ENCODE results near the gene BMF.

Gene BMF

DNA sequence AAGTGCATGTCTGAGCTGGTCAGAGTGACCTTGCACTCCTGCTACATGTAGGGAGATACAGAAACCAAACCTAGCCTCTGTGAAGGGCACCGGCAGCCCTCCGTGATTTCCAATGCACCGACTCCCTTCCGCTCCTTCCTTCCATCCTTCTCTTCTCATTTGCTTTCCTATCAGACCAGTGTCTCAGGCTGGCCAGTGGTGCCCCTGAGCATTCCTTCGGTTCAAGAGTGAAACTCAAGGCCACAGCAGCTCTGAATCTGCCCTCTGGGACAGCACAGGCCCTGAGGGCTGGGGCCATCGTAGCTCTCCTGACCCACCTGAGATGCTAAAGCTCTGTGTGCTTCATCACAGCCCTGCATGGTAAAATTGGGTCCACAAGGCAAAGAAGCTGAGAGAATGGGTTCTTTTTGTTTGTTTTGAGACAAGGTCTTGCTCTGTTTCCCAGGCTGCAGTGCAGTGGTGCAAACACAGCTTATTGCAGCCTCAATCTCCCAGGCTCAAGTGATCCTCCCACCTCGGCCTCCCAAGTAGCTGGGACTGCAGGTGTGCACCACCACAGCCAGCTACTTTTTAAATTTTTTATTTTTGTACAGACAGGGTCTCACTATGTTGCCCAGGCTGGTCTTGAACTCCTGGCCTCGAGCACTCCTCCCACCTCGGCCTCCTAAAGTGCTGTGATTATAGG lies 2.3 kb upstream of the BMF start:
- DNase-seq (ENCODE audit: low read depth in 1 of 2, low spot score in 1 of 2) = no peak
- H3K4me3 ChIP-seq (replicated peaks; ENCODE audit: insufficient read depth, low read length) = no peak overlapping the region
- no peak overlapping the region for H3K27ac ChIP-seq (replicated peaks)
- H3K27me3 ChIP-seq (ENCODE audit: insufficient read depth, poor library complexity, severe bottlenecking) = no peaks in the 10 kb centered on the region
- TF ChIP-seq SPI1 (IDR thresholded peaks at IDR 0.05; ENCODE audit: borderline replicate concordance, low read depth) (no peak), POLR2AphosphoS5 (IDR thresholded peaks at IDR 0.05; ENCODE audit: low read depth) (no peak), GABPA (IDR thresholded peaks at IDR 0.05; ENCODE audit: low read depth) (no peak), CTCF (IDR thresholded peaks at IDR 0.05; ENCODE audit: insufficient read depth, low read length) (no peak)
- TF ChIP-seq, protein P1, sequence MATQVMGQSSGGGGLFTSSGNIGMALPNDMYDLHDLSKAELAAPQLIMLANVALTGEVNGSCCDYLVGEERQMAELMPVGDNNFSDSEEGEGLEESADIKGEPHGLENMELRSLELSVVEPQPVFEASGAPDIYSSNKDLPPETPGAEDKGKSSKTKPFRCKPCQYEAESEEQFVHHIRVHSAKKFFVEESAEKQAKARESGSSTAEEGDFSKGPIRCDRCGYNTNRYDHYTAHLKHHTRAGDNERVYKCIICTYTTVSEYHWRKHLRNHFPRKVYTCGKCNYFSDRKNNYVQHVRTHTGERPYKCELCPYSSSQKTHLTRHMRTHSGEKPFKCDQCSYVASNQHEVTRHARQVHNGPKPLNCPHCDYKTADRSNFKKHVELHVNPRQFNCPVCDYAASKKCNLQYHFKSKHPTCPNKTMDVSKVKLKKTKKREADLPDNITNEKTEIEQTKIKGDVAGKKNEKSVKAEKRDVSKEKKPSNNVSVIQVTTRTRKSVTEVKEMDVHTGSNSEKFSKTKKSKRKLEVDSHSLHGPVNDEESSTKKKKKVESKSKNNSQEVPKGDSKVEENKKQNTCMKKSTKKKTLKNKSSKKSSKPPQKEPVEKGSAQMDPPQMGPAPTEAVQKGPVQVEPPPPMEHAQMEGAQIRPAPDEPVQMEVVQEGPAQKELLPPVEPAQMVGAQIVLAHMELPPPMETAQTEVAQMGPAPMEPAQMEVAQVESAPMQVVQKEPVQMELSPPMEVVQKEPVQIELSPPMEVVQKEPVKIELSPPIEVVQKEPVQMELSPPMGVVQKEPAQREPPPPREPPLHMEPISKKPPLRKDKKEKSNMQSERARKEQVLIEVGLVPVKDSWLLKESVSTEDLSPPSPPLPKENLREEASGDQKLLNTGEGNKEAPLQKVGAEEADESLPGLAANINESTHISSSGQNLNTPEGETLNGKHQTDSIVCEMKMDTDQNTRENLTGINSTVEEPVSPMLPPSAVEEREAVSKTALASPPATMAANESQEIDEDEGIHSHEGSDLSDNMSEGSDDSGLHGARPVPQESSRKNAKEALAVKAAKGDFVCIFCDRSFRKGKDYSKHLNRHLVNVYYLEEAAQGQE (IDR thresholded peaks at IDR 0.05; ENCODE audit: insufficient replicate concordance, low read depth) = no peak

GRCh38 chr15:40108061-40108854 lies 421 bp downstream of the BMF start:
- peak overlapping the region; percentile 28; the same call in 1 of the 2 replicates for H3K27ac ChIP-seq (replicated peaks)

More at GRCh38 chr15:40108061-40108854, 421 bp downstream of the BMF start:
- Histone ChIP-seq H3K27me3 (ENCODE audit: insufficient read depth, poor library complexity, severe bottlenecking) (no peaks in the 10 kb centered on the region), H3K4me3 (replicated peaks; ENCODE audit: insufficient read depth, low read length) (peak overlapping the region; percentile 69)
- TF ChIP-seq SPI1 (IDR thresholded peaks at IDR 0.05; ENCODE audit: borderline replicate concordance, low read depth) = no peak
- TF ChIP-seq POLR2AphosphoS5 (IDR thresholded peaks at IDR 0.05; ENCODE audit: low read depth) = no peak
- no peak for TF ChIP-seq GABPA (IDR thresholded peaks at IDR 0.05; ENCODE audit: low read depth)
- TF ChIP-seq, protein P1 (IDR thresholded peaks at IDR 0.05; ENCODE audit: insufficient replicate concordance, low read depth) = no peak
- TF ChIP-seq CTCF (IDR thresholded peaks at IDR 0.05; ENCODE audit: insufficient read depth, low read length) = no peak
- no peak for DNase-seq (ENCODE audit: low read depth in 1 of 2, low spot score in 1 of 2)
